GM18867 (cell line): Measurements from ENCODE around the gene TRMO.
A peak's percentile ranks its signal among the peaks of the same experiment; 100 is the strongest.

ENCODE experiments used
- ATAC-seq: cut with Tn5 transposase; IDR thresholded peaks from one replicate; pipeline ENCODE4 v1.9.1; 2021; ENCODE audit warnings: mild to moderate bottlenecking, moderate library complexity; ENCODE audit not compliant: unreplicated experiment

TRMO gene

GRCh38 chr9:97940233-97940632, 17.9 kb upstream of the TRMO start:
- ATAC-seq: no peak

GRCh38 chr9:97938081-97938644, 15.9 kb upstream of the TRMO start, which contains the start of gene HEMGN:
Gene HEMGN, minus strand, starts transcription at chr9:97938172. Its CDS starts 36 bp downstream, at chr9:97938136.
- ATAC-seq: peak; percentile 84

GRCh38 chr9:97936998-97937397, 14.7 kb upstream of the TRMO start:
- ATAC-seq: no peak

GRCh38 chr9:97935276-97935675, 13.0 kb upstream of the TRMO start:
- no peak for ATAC-seq

GRCh38 chr9:97934321-97935115, 12.2 kb upstream of the TRMO start:
- no peak for ATAC-seq

- no peak for ATAC-seq
These were observed 11.1 kb upstream of the TRMO start for GRCh38 chr9:97933297-97933998.

- no peak for ATAC-seq
These were observed 8.7 kb upstream of the TRMO start for GRCh38 chr9:97930972-97931371.

GRCh38 chr9:97928986-97929604, 6.8 kb upstream of the TRMO start:
- no peak for ATAC-seq

GRCh38 chr9:97925497-97926334, 3.4 kb upstream of the TRMO start:
- ATAC-seq: no peak

GRCh38 chr9:97924386-97924785, 2.1 kb upstream of the TRMO start:
- no peak for ATAC-seq

GRCh38 chr9:97923529-97924108, 1.3 kb upstream of the TRMO start:
- ATAC-seq: peak; percentile 38

GRCh38 chr9:97919217-97919813, 3.0 kb downstream of the TRMO start:
- no peak for ATAC-seq

- no peak for ATAC-seq
These were observed 3.7 kb downstream of the TRMO start for GRCh38 chr9:97918611-97919010.

- no peak for ATAC-seq
These were observed 10.3 kb downstream of the TRMO start for GRCh38 chr9:97911970-97912369.

GRCh38 chr9:97911528-97911927, 10.8 kb downstream of the TRMO start:
- ATAC-seq: no peak

- ATAC-seq: no peak
These were observed 11.9 kb downstream of the TRMO start for GRCh38 chr9:97910357-97910756.

- ATAC-seq: no peak
These were observed 13.6 kb downstream of the TRMO start for GRCh38 chr9:97908705-97909104.

- ATAC-seq: no peak
These were observed 14.7 kb downstream of the TRMO start for GRCh38 chr9:97907632-97908031.

GRCh38 chr9:97907046-97907445, 15.3 kb downstream of the TRMO start:
- no peak for ATAC-seq
